UCSD-AML1 (cell line): Measurements from ENCODE around the gene MOB1B.
"Not testable (repeated sequence)": the region's sequence is repeated elsewhere in the genome, so short reads cannot be mapped to it uniquely, and the experiment has no call there.

Experiments used
- DNase-seq: peaks from one replicate; lab custom pipeline; 2025; ENCODE audit not compliant: unreplicated experiment; lab: John Stamatoyannopoulos, UW

MOB1B gene

DNA sequence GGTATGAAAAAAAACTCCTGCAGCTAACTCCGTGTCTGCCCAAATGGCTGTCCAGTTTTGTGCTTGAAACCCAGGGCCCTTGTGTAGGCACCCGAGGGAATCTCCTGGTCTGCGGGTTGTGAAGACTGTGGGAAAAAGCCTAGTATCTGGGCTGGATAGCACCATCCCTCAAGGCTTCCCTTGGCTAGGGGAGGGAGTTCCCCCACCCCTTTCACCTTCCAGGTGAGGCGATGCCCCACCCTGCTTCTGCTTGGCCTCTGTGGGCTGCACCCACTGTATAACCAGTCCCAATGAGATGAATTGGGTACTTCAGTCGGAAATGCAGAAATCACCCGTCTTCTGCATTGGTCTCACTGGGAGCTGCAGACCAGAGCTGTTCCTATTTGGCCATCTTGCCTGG, 102.9 kb downstream of the MOB1B start:
- DNase-seq = not testable (repeated sequence)

DNA sequence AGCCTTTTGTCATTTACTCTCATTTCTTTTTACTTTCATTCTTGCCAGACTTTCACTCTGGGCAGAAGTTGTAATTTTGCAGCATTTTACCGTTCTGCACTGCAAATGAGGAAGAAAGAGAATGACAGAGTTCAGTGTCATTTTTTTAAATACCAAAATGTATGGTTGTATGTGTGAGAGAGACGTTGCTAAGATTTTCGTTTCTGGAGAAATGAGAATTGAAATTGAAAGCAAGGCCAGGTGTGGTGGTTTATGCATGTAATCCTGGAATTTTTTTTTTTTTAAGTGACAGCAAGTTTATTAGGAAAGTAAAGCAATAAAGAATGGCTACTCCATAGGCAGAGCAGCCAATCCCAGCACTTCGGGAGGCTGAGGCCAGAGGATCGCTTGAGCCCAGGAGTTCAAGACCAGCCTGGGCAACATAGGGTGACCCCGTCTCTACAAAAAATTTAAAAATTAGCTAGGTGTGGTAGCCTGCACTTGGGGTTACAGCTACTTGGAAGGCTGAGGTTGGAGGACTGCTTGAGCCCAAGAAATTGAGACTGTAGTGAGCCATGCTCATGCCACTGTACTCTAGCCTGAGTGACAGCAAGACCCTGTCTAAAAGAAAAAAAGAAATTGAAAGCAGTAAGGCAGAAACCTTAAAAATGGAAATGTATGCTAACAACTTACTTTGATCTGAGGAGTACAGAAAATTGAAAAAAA, 104.2 kb downstream of the MOB1B start:
- no peak for DNase-seq

DNA sequence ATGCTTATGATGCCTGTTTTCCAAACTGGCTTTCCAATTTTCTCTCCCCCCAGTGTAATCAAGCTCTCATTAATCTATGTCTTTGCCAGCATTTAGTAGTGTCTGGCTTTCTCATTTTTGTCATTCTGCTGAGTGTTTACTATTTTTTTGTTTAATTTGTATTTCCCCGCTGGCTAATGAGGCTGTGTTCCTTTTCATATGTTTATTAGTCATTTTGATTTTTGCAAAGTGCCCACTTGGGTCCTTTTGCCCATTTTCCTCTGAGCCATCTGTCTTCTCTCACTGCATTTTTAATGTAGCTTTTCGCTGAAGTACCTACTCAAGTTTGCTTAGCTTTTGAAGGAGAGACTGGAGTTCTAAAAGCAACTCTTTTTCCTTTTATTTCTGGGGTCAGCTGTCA, 106.0 kb downstream of the MOB1B start:
- DNase-seq = no peak

DNA sequence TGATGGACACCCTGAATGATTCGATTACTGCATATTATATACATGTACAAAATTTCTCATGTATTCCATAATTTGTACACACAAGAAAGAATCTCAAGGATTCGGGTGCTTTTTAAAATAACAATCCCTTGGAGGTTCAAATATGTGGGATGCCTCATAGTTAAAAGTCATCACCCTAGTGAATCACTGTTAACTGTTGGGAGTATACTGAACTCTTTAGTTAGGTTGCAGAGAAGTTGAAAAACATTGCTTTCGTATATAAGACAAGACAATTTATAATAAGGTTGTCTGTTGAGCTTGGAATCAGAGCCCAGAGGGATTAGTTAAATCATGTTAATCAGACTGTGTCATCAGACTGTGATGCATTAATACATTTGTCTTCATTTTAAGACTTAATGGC, 106.9 kb downstream of the MOB1B start:
- no peak for DNase-seq

DNA sequence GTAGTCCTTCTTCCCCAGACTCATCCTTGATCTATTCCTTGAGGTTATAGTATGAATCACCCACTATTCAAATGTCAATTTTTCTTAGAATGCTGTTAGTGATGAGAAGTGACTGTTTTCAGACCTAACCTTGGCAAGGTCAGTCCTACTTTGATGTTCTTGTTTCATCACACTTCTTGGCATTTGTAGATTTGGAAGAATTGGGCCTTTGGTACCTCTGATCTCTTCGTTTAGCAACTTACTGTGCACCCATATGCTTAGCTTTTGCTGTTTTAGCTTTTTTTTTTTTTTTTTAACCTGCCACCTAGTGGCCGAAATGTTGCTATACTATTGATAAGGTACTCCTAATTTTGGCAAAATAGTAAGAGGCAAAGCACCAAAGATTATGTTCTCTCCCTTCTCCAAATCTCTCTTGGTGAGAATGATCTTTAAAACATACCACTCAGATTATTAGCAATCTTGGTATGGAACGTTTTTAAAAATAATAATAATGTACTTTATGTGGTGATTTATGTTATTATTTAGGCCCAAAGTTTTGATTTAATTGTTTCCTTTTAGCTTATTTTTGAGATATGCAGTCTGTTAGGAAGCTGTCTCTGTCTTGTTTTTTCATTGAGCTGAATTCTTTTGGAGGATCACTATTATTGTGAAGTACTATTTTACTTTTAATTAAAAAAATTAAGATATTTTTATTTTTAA, 107.9 kb downstream of the MOB1B start:
- no peak for DNase-seq

DNA sequence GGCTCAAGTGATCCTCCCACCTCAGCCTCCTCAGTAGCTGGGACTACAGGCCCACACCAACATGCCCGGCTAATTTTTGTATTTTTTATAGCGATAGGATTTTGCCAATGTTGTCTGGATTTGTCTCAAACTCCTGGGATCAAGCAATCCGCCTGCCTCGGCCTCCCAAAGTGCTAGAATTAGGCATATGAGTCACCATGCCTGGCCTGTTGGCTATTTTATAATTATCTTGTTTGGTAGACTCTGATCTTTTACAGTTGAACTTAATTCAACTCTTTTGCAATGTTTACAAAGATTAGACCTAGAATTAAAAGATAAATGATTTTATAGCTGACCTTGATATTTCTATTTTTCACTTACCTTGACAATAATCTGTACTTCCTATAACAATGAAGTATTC, 109.3 kb downstream of the MOB1B start:
- DNase-seq = no peak

DNA sequence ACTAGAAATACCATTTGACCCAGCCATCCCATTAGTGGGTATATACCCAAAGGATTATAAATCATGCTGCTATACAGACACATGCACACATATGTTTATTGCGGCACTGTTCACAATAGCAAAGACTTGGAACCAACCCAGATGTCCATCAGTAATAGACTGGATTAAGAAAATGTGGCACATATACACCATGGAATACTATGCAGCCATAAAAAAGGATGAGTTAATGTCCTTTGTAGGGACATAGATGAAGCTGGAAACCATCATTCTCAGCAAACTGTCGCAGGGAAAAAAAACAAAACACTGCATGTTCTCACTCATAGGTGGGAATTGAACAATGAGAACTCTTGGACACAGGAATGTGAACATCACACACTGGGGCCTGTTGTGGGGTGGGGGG, 115.2 kb downstream of the MOB1B start:
- DNase-seq = not testable (repeated sequence)

DNA sequence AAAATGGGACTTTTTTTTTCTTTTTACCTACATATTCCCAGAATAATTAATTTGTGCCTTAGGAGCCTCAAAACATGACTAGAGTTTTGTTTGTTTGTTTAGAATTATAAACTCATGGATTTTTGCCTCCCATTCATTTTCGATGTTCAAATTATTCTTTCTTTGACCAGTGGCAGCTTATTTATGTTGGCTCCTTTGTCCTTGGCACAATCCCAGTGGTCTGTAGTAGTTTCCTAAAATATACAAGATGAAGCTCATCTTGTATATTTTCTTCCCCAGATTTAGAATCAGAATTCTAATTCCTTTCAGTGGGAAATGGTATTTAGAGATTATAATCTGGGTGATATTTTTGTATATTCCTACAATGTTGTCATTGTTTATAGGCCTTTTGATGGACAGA, 118.4 kb downstream of the MOB1B start:
- no peak for DNase-seq

DNA sequence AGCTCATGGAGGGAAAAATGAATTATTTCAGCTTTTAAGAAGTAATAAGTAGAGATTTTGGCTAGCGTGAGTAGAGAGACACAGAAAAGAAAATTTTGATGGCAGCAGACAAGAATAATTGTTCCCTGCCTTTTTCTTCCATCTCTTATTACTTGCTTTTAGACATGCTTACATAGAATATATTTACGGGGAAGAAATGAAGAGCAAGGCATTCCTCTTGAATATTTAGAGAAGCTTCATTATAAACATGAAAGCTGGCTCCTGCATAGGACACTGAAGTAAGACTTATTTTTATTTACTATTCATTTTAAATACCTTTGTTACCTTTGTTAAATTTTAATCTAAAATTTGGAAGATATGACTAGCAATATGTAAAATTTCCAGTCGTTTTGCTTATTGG, 123.5 kb downstream of the MOB1B start:
- no peak for DNase-seq

DNA sequence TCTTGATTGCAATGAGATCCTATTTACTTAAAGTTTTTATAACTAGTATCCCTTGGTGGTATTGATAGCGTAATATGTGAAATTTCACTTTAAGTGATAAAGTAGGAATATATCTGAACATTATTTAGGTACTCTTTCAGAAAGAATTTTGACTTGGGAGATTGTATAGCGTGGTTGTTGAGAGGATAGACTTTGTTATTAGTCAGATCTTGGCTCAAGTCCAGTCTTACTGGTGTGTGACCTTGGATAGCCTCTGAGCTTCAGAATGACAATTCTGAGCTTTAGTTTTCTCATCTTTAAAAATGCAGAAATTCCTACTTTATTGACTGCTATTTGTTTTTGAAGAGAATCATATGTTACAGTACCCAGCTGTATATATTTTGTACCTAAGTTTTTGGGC, 123.9 kb downstream of the MOB1B start:
- no peak for DNase-seq

DNA sequence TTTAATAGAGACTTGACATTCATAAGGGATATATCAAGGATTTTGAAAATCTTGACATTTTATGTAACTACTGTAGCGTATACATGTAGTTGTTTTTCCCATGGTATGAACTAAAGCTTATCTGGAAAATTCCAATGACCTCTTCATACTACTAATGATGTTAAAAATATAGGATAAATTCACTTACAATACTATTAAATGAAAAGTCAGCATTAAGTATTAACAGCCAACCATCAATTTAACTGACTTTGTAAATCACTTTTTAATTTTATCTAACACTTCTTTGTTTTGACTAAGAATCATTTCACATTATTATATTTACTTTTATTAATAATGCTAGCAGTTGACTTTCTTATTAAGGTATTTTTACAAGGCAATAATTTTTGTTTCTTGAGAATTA, 125.4 kb downstream of the MOB1B start:
- DNase-seq = no peak

DNA sequence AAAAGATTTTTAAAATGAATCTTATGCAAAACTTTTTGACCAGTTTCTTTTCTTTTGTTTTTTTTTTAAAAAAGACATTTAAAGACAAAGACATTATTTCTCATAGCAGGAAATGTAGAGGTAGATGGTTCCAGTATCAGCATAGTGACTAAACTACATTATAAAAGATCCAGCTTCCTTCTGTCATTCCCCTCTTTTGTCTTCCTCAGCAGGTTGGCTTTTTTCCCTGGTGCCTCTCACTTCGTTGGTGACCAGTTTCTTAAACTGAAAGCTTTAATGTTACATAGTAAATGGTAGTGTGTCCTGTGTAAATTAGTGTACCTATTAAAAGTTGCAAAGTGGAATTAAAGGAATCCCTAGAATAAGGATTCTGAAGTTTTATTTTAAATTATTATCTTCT, 127.3 kb downstream of the MOB1B start:
- no peak for DNase-seq

DNA sequence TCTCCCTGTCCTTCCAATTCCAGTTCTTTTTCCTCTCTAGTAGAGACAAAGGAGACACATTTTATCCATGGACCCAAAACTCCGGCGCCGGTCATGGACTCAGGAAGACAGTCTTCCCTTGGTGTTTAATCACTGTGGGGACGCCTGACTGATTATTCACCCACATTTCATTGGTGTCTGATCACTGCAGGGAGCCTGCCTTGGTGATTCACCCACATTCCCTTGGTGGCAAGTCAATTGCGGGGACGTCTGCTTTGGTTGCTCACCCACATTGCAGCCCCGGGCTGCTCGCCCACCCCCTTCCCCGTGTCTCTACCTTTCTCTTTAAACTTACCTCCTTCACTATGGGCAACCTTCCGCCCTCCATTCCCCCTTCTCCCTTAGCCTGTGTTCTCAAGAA, 129.9 kb downstream of the MOB1B start:
- not testable (repeated sequence) for DNase-seq
